ENCODE results near the gene SRP54.
"Not testable (repeated sequence)": the region's sequence is repeated elsewhere in the genome, so short reads cannot be mapped to it uniquely, and the experiment has no call there.

SRP54 gene

GRCh38 chr14:34997762-34998161, 15.0 kb downstream of the SRP54 start:
- no peak overlapping the region for H3K27ac Mint-ChIP-seq
- peaks cover 47% of the 10 kb centered on the region for H3K36me3 Mint-ChIP-seq (ENCODE audit: low read depth)
- H3K4me1 Mint-ChIP-seq (ENCODE audit: low read depth), result peaks cover 12% of the 10 kb centered on the region
- intact Hi-C loops (cut with micrococcal nuclease), result no loop called here
- no peaks in the 10 kb centered on the region for H3K9me3 Mint-ChIP-seq
- H3K4me3 Mint-ChIP-seq, result no peak overlapping the region
- no peaks in the 10 kb centered on the region for H3K27me3 Mint-ChIP-seq

DNA sequence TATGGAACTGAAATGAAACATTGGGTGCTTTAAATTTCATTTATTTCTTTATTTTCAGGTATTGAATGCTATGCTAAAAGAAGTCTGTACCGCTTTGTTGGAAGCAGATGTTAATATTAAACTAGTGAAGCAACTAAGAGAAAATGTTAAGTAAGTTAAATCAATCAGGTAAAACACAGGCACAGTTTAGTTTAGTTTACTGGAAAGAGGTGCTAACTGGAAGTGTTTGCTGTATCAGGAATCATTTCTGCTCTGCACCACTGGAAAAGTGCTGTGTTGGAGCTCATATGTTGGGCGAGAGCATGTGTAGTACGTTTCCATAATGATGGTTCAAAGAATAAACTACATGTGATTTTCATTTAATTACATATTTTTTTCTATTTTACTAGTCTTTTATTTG, 16.7 kb downstream of the SRP54 start:
- no peaks in the 10 kb centered on the region for H3K27me3 Mint-ChIP-seq
- intact Hi-C loops (cut with micrococcal nuclease), result no loop called here
- no peak overlapping the region for H3K4me3 Mint-ChIP-seq
- H3K4me1 Mint-ChIP-seq (ENCODE audit: low read depth), result peaks cover 9% of the 10 kb centered on the region
- H3K9me3 Mint-ChIP-seq, result no peaks in the 10 kb centered on the region
- H3K36me3 Mint-ChIP-seq (ENCODE audit: low read depth), result peaks cover 59% of the 10 kb centered on the region
- no peak overlapping the region for H3K27ac Mint-ChIP-seq

DNA sequence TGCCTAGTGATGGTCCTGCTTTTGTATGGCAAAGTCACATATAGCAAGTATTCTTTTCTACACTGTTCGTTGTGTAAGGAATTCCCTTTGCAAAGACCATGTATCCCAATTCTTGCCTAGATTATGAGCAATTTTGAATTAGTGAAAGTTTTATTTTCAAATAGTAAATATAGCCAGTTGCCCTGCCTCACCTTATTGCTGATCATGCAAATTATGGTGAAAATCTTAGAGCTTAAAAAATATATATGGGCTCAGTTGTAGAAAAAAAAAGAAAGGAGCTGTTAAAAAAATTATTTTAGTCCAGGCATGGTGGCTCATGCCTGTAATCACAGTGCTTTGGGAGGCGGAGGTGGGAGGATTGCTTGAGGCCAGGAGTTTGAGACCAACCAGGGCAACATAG, 18.8 kb downstream of the SRP54 start:
- intact Hi-C loops (cut with micrococcal nuclease), result no loop called here
- Mint-ChIP-seq H3K4me3 (no peak overlapping the region), H3K9me3 (no peaks in the 10 kb centered on the region), H3K36me3 (ENCODE audit: low read depth) (peaks cover 74% of the 10 kb centered on the region), H3K27me3 (no peaks in the 10 kb centered on the region), H3K27ac (no peak overlapping the region), H3K4me1 (ENCODE audit: low read depth) (no peaks in the 10 kb centered on the region)

DNA sequence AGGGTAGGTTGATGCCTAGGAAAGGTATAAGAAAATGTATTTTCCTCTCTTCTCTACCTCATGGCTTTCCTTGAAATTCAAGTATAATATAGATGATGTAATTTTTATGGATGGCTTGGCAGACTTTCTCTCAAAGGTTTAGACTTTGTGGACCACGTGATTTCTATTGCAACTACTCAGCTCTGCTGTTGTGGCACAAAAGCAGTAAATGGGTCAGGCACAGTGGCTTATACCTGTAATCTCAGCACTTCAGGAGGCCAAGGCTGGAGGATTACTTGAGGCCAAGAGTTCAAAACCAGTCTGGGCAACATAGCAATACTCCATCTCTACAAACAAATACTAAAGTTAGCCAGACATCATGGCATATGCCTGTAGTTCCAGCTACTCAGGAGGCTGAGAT, 22.0 kb downstream of the SRP54 start:
- no peak overlapping the region for H3K27ac Mint-ChIP-seq
- H3K27me3 Mint-ChIP-seq, result no peaks in the 10 kb centered on the region
- H3K4me1 Mint-ChIP-seq (ENCODE audit: low read depth), result no peaks in the 10 kb centered on the region
- no peaks in the 10 kb centered on the region for H3K9me3 Mint-ChIP-seq
- H3K4me3 Mint-ChIP-seq, result no peak overlapping the region
- peaks cover 84% of the 10 kb centered on the region for H3K36me3 Mint-ChIP-seq (ENCODE audit: low read depth)
- intact Hi-C loops (cut with micrococcal nuclease), result loop anchor here (5.0 kb wide), 1 partner anchor 428 kb away; no protein-coding TSS in a partner anchor

GRCh38 chr14:35016568-35016967, 33.8 kb downstream of the SRP54 start:
- peaks cover 11% of the 10 kb centered on the region for H3K4me1 Mint-ChIP-seq (ENCODE audit: low read depth)
- no peak overlapping the region for H3K4me3 Mint-ChIP-seq
- intact Hi-C loops (cut with micrococcal nuclease), result no loop called here
- no peaks in the 10 kb centered on the region for H3K9me3 Mint-ChIP-seq
- H3K27me3 Mint-ChIP-seq, result no peaks in the 10 kb centered on the region
- H3K27ac Mint-ChIP-seq, result no peak overlapping the region
- H3K36me3 Mint-ChIP-seq (ENCODE audit: low read depth), result peaks cover 87% of the 10 kb centered on the region

- Mint-ChIP-seq H3K36me3 (ENCODE audit: low read depth) (peaks cover 82% of the 10 kb centered on the region), H3K27me3 (no peaks in the 10 kb centered on the region), H3K4me1 (ENCODE audit: low read depth) (peaks cover 11% of the 10 kb centered on the region), H3K9me3 (no peaks in the 10 kb centered on the region), H3K27ac (no peak overlapping the region), H3K4me3 (no peak overlapping the region)
- intact Hi-C loops (cut with micrococcal nuclease), result loop anchor here (5.0 kb wide), 1 partner anchor 82 kb away; no protein-coding TSS in a partner anchor
Measured at GRCh38 chr14:35020713-35021112, 37.9 kb downstream of the SRP54 start.

- no peak overlapping the region for H3K27ac Mint-ChIP-seq
- peaks cover 2% of the 10 kb centered on the region for H3K9me3 Mint-ChIP-seq
- H3K27me3 Mint-ChIP-seq, result no peaks in the 10 kb centered on the region
- intact Hi-C loops (cut with micrococcal nuclease), result no loop called here
- peaks cover 82% of the 10 kb centered on the region for H3K36me3 Mint-ChIP-seq (ENCODE audit: low read depth)
- H3K4me1 Mint-ChIP-seq (ENCODE audit: low read depth), result no peaks in the 10 kb centered on the region
- no peak overlapping the region for H3K4me3 Mint-ChIP-seq
Measured at GRCh38 chr14:35028435-35028834, 45.6 kb downstream of the SRP54 start.

DNA sequence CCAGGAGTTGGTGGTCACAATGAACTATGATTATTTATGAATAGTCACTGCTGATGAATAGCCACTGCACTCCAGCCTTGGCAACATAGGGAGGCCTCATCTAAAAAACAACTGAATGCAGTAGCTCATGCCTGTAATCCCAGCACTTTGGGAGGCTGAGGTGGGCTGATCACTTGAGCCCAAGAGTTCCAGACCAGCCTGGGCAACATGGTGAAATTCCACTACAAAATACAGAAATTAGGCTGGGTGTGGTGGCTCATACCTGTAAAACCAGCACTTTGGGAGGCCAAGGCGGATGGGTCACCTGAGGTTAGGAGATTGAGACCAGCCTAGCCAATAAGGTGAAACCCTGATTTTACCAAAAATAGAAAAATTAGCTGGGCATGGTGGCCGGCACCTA, 49.8 kb downstream of the SRP54 start:
- H3K4me3 Mint-ChIP-seq, result no peak overlapping the region
- intact Hi-C loops (cut with micrococcal nuclease), result no loop called here
- H3K27me3 Mint-ChIP-seq, result no peaks in the 10 kb centered on the region
- H3K4me1 Mint-ChIP-seq (ENCODE audit: low read depth), result no peaks in the 10 kb centered on the region
- peaks cover 14% of the 10 kb centered on the region for H3K9me3 Mint-ChIP-seq
- H3K27ac Mint-ChIP-seq, result no peak overlapping the region
- H3K36me3 Mint-ChIP-seq (ENCODE audit: low read depth), result peaks cover 57% of the 10 kb centered on the region

DNA sequence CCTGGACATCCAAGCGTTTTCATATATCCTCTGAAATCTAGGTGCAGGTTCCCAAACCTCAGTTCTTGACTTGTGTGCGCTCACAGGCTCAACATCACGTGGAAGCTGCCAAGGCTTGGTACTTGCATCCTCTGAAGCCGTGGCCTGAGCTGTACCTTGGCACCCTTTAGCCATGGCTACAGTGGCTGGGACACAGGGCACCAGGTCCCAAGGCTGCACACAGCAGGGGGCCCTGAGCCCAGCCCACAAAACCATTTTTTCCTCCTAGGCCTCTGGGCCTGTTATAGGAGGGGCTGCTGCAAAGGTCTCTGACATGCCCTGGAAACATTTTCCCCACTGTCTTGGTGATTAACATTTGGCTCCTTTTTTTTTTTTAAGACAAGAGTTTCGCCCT, 51.6 kb downstream of the SRP54 start:
- intact Hi-C loops (cut with micrococcal nuclease), result no loop called here
- H3K4me1 Mint-ChIP-seq (ENCODE audit: low read depth), result no peaks in the 10 kb centered on the region
- H3K9me3 Mint-ChIP-seq, result peaks cover 14% of the 10 kb centered on the region
- H3K27ac Mint-ChIP-seq, result no peak overlapping the region
- peaks cover 41% of the 10 kb centered on the region for H3K36me3 Mint-ChIP-seq (ENCODE audit: low read depth)
- H3K4me3 Mint-ChIP-seq, result no peak overlapping the region
- no peaks in the 10 kb centered on the region for H3K27me3 Mint-ChIP-seq

DNA sequence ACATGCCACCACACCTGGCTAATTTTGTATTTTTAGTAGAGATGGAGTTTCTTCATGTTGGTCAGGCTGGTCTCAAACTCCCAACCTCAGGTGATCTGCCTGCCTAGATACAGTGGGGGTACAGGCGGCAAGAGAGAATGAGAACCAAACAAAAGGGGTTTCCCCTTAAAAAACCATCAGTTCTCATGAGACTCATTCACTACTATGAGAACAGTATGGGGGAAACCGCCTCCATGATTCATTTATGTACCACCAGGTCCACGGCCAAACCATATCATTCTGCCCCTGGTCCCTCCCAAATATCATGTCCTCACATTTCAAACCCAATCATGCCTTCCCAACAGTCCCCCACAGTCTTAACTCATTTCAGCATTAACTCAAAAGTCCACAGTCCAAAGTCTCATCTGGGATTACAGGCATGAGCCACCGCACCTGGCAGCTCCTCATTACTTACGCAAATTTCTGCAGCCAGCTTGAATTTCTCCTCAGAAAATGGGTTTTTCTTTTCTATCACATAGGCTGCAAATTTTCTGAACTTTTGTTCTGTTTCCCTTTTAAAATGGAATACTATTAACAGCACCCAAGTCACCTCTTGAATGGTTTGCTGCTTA, 52.3 kb downstream of the SRP54 start:
- H3K27ac Mint-ChIP-seq; H3K4me1 Mint-ChIP-seq (ENCODE audit: low read depth); H3K27me3 Mint-ChIP-seq; intact Hi-C loops (cut with micrococcal nuclease); H3K4me3 Mint-ChIP-seq: not testable (repeated sequence)
- Mint-ChIP-seq H3K36me3 (ENCODE audit: low read depth) (peaks cover 35% of the 10 kb centered on the region), H3K9me3 (peaks cover 14% of the 10 kb centered on the region)

DNA sequence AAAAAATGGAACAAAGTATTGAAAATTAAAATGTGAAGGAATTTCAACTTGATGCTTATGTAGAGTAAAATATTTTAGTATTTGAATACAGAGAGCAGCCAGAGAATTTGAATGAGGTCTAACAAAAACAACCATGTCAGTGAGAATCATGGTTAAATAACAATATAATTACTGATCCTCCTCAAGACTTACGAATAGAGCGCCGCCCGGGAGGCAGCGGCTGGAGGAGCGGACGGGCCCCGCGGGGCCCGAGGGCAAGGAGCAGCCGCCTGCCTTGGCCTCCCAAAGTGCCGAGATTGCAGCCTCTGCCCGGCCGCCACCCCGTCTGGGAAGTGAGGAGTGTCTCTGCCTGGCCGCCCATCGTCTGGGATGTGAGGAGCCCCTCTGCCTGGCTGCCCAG, 55.5 kb downstream of the SRP54 start:
- H3K9me3 Mint-ChIP-seq, result peaks cover 13% of the 10 kb centered on the region
- H3K4me3 Mint-ChIP-seq; intact Hi-C loops (cut with micrococcal nuclease); H3K27ac Mint-ChIP-seq; H3K27me3 Mint-ChIP-seq; H3K4me1 Mint-ChIP-seq (ENCODE audit: low read depth): not testable (repeated sequence)
- peaks cover 13% of the 10 kb centered on the region for H3K36me3 Mint-ChIP-seq (ENCODE audit: low read depth)

- H3K27ac Mint-ChIP-seq, result no peak overlapping the region
- H3K4me1 Mint-ChIP-seq (ENCODE audit: low read depth), result peaks cover 17% of the 10 kb centered on the region
- H3K36me3 Mint-ChIP-seq (ENCODE audit: low read depth), result peaks cover 12% of the 10 kb centered on the region
- intact Hi-C loops (cut with micrococcal nuclease), result loop anchor here (10.0 kb wide), 1 partner anchor 372 kb away; no protein-coding TSS in a partner anchor
- no peaks in the 10 kb centered on the region for H3K27me3 Mint-ChIP-seq
- no peak overlapping the region for H3K4me3 Mint-ChIP-seq
- H3K9me3 Mint-ChIP-seq, result no peaks in the 10 kb centered on the region
Measured at GRCh38 chr14:35042632-35043031, 59.8 kb downstream of the SRP54 start.

- no peak overlapping the region for H3K27ac Mint-ChIP-seq
- H3K4me3 Mint-ChIP-seq, result no peak overlapping the region
- peaks cover 21% of the 10 kb centered on the region for H3K4me1 Mint-ChIP-seq (ENCODE audit: low read depth)
- intact Hi-C loops (cut with micrococcal nuclease), result loop anchor here (10.0 kb wide), 1 partner anchor 372 kb away; no protein-coding TSS in a partner anchor
- no peaks in the 10 kb centered on the region for H3K9me3 Mint-ChIP-seq
- H3K36me3 Mint-ChIP-seq (ENCODE audit: low read depth), result peaks cover 12% of the 10 kb centered on the region
- H3K27me3 Mint-ChIP-seq, result no peaks in the 10 kb centered on the region
Measured at GRCh38 chr14:35043046-35043445, 60.3 kb downstream of the SRP54 start.

DNA sequence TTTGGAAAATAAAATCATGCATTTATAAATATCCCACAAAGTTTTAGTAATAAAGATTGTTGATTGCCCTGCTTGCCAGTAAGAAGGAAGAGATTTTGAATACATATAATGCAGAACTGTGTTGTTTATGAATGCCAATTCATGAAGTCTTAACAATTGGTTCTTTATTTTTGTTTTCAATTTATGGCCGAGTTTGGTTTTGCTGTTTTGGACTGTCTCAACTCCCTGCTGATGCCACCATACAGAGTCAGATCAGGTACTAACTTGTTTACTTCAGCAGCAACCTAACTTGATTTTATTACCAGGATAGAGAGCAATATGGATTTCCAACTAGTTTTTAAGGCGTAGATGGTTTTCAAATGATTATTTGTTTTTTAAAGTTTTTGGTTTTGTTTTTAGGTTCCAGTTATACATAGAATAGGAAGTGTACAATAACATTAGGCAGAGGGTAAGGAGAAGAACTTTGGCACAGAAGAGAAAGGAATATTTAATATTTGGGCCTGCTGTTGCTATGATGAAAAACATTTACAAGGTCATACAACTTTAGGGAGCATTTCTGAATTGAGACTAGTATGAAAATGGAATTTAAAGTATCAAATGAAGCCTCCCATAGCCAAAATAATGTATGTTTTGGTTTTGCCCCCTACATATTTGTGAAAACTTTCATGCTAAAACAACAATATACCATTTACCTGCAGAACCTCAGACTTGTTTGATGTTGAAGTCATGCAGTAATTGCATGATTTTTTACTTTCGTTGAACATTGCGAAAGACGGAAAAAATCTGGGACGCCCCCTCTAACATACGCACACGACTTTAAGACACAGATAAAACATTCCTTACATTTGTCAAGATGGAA, 62.4 kb downstream of the SRP54 start:
- Mint-ChIP-seq H3K27me3 (no peaks in the 10 kb centered on the region), H3K9me3 (no peaks in the 10 kb centered on the region), H3K27ac (peak overlapping the region; percentile 98), H3K4me1 (ENCODE audit: low read depth) (peaks cover 32% of the 10 kb centered on the region), H3K36me3 (ENCODE audit: low read depth) (peaks cover 20% of the 10 kb centered on the region), H3K4me3 (peak overlapping the region; percentile 99)
- intact Hi-C loops (cut with micrococcal nuclease), result loop anchor here (5.0 to 10.0 kb wide), 2 partner anchors 77 to 370 kb away; partner anchors contain the start of genes PPP2R3C and PRORP

Measured in dendritic cell treated with granulocyte-macrophage colony-stimulating factor and Interleukin-4, amounts not matched to agents 40 ng/mL and 50 ng/mL, for 4 days (primary cell).